Psoas muscle (tissue), 8 donors: Measurements from ENCODE around the gene HS3ST6. TPM values are rescaled to one million over a fixed set of nuclear protein-coding genes. Genes with fewer than 3 reads are reported as not detected.
A peak's percentile ranks its signal among the peaks of the same experiment; 100 is the strongest.

ENCODE experiments used
- ATAC-seq, 4 donors: fragments of 200-7000 bp; cut with Tn5 transposase; one replicate each; pipeline ENCODE4 v1.9.1; 2020; ENCODE audit warnings: moderate library complexity in 3 of 4, mild to moderate bottlenecking in 2 of 4
- DNase-seq, 2 donors: peaks; one replicate each; pipeline ENCODE4 v3.0.0-alpha.2; 2020
- H3K27ac ChIP-seq: fragments of 200-600 bp; one replicate; pipeline ENCODE4 v1.8.0; 2022
- H3K27me3 ChIP-seq, 3 donors: fragments of 200-600 bp in 1 of 3; one replicate each; pipeline versions ENCODE4 v1.6.1 to v1.8.0; 2013 to 2022; ENCODE audit warnings: low read length in 2 of 3, mild to moderate bottlenecking in 2 of 3, moderate library complexity in 1 of 3; ENCODE audit not compliant: insufficient read depth in 3 of 3
- H3K36me3 ChIP-seq, 2 donors: fragments of 200-600 bp in 1 of 2; one replicate each; pipeline versions ENCODE4 v1.6.1 to v1.8.0; 2013 to 2022; ENCODE audit warnings: low read depth in 1 of 2, mild to moderate bottlenecking in 1 of 2, moderate library complexity in 1 of 2; ENCODE audit not compliant: insufficient read depth in 1 of 2
- H3K4me1 ChIP-seq: fragments of 200-600 bp; one replicate; pipeline ENCODE4 v1.8.0; 2022
- H3K4me3 ChIP-seq: fragments of 200-600 bp; one replicate; pipeline ENCODE4 v1.8.0; 2022; ENCODE audit warnings: mild to moderate bottlenecking
- H3K9me3 ChIP-seq: fragments of 200-600 bp; one replicate; pipeline ENCODE4 v1.8.0; 2022
- CTCF ChIP-seq: fragments of 200-600 bp; IDR thresholded peaks from one replicate; pipeline ENCODE4 v1.8.0; 2022; ENCODE audit warnings: antibody characterized with exemption
- WGBS, 3 donors: extraction: QIAGEN DNeasy Blood & Tissue Kit; methylation state at CpG; one replicate each; pipeline versions ENCODE4 v1.1.6 to v1.1.7; 2013; 5-methylcytosine and 5-hydroxymethylcytosine counted together
- intact Hi-C, 2 donors: fragments of 100-400 bp; cut with DNase I; formaldehyde crosslinking; loops; one replicate each; pipeline versions ENCODE4 v1.11.0 to v1.14.2; 2022
- long read RNA-seq, 2 donors: library from polyadenylated mRNA; unstranded; transcript quantifications; one replicate each; pipeline ENCODE4 v2.0.0, GENCODE V29; 2021
- polyA plus RNA-seq, 3 donors: library from polyadenylated mRNA; stranded (reverse); fragments of 200-250 nt; gene quantifications; one replicate each; pipeline ENCODE4 v1.2.3, GENCODE V29; 2013
- total RNA-seq, 4 donors: library from RNA; stranded (reverse); fragmentation: NEBNext Ultra II Directional in 2 of 4; extraction: Animal tissue kit (Norgen Biotek cat#: 25700) in 2 of 4; gene quantifications; one replicate each; pipeline versions ENCODE4 v1.2.1 to v1.2.4, GENCODE V29; 2021 to 2023
- donor health status: healthy with polysubstance abuse.
- donor health status: DM: no; HTN: no; CAD: no; lungs with moderate emphysema.
- donor health status: Bipolar disorder and iron deficiency.
- donor health status: healthy.
- donor health status: DM: yes; HTN: yes; CAD: no.
- donor health status: DM: no; HTN: no; CAD: no.
- donor health status: DM: no; HTN: no; CAD: no.
- donor health status: DM: yes; HTN: yes; CAD: no.

Gene HS3ST6
- total RNA-seq = not detected
- polyA plus RNA-seq = not detected
- long read RNA-seq, donor 1 = 0 reads
- long read RNA-seq, donor 2 = 0 reads

DNA sequence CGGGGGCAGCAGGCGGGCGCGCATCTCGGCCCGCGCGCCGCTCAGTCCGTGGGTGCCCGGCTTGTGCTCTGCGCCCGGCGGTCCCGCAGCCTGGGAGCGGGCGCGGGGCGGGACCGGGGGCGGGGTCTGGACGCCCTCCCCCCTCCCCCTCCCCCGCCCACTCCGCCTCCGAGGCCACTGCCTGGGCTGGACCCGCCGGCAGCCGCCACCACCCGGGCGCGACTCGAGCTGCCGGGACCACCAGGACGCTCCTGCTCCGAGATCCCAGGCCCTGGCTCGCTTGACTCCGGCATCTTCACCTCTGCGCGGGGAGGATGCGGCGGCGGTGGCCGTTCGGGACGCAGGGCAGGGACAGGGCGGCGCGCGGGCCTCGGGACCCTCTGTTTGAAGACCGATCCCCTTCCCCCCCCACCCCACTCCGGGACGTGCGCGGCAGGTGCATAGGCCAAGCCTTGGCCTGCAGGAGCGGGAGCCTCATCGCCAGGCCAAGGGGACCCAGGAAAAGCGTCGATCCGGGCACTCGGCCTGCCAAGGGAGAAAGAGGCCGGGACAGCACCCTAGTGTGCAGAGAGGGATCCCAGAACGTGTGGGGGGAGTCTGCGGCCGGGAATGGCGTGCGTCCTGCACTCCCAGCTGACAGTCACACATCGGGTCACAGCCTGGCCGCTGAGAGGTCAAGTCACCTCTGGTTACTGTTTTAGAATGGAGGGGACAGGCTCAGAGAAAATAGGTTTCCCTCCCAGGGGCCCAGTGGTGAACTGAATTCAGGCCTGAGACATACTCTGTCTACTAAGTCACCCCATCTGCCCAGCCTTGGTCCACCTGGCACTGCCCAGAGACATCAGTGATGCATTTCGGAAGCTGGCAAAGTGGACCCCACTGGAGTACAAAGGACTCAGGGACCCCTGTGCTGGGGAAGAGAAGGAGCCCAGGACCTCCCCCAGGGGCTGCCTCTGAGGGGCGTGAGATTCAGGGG lies at the start of gene HS3ST6:
Gene HS3ST6 (minus strand): TSS at position 65 of the 976 bp plus-strand sequence. CDS start 92 bp downstream, outside the sequence.
- H3K4me3 ChIP-seq = no peak within 1 kb of the TSS
- no peak within 1 kb of the TSS for H3K27ac ChIP-seq
- DNase-seq (no peak), ATAC-seq (peak in 1 of 4 donors; percentile 19)
- intact Hi-C loops = no loop called here
- peaks cover 0 to 89% (median 32%) of the 10 kb centered on the region in 3 donors for H3K27me3 ChIP-seq
- H3K36me3 ChIP-seq = no peaks in the 10 kb centered on the region
- H3K9me3 ChIP-seq = no peaks in the 10 kb centered on the region
- no peaks in the 10 kb centered on the region for H3K4me1 ChIP-seq
- 3 to 6% (median 4%) methylated on average over 30 to 69 of the region's 71 CpGs for WGBS, 3 donors
- TF ChIP-seq CTCF = no peak

- ATAC-seq (no peak), DNase-seq (no peak)
- 94 to 98% (median 95%) methylated on average over 6 of the region's 6 CpGs for WGBS, 3 donors
- peaks cover 23% of the 10 kb centered on the region for H3K4me1 ChIP-seq
- H3K9me3 ChIP-seq = no peaks in the 10 kb centered on the region
- H3K4me3 ChIP-seq = peak within 1 kb of the TSS; percentile 78
- H3K27ac ChIP-seq = peak within 1 kb of the TSS; percentile 91
- H3K27me3 ChIP-seq = no peaks in the 10 kb centered on the region
- intact Hi-C loops = no loop called here
- peaks cover 0 to 25% of the 10 kb centered on the region in 2 donors for H3K36me3 ChIP-seq
- no peak for TF ChIP-seq CTCF
Measured at GRCh38 chr16:1966460-1966859, 48.2 kb upstream of the HS3ST6 start, which contains the start of gene RNF151. Gene RNF151, plus strand, starts transcription at chr16:1966856. Its CDS starts 26 bp downstream, at chr16:1966882.

DNA sequence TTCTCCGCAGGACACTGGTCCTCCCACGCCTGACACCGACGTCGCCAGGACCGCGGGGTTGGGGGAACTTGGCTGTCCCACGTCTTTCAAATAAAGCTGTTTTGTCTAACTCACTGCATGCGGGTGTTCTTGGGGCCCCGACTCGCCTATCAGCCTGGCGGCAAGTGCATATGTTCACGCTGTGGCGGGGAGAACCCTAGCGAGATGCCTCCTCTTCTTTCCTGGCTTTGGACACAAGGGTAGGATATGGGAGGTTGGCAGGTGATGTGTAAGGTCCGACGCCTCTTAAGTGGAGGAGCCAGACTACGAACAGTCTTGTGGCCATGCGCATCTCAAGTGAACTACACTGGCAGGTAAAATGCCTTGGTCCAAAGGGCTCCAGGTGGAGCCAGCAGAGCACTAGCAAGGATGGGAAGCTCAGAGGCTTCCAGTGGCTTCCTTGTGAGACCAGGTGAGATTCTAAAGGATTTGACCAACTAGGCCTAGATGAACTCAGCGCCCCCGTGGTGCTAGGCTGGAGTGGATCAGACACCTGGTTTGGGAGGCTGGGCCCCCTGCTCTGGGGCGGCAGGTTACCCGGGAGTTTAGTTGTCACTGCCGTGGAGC lies 47.3 kb upstream of the HS3ST6 start:
- no peaks in the 10 kb centered on the region for H3K9me3 ChIP-seq
- TF ChIP-seq CTCF = no peak
- peak overlapping the region; percentile 91 for H3K27ac ChIP-seq
- peak overlapping the region; percentile 78 for H3K4me3 ChIP-seq
- intact Hi-C loops = no loop called here
- DNase-seq (no peak), ATAC-seq (no peak)
- peaks cover 26% of the 10 kb centered on the region for H3K4me1 ChIP-seq
- no peaks in the 10 kb centered on the region for H3K27me3 ChIP-seq
- 20 to 22% (median 21%) methylated on average over 24 of the region's 24 CpGs for WGBS, 3 donors
- H3K36me3 ChIP-seq = peaks cover 0 to 32% of the 10 kb centered on the region in 2 donors

DNA sequence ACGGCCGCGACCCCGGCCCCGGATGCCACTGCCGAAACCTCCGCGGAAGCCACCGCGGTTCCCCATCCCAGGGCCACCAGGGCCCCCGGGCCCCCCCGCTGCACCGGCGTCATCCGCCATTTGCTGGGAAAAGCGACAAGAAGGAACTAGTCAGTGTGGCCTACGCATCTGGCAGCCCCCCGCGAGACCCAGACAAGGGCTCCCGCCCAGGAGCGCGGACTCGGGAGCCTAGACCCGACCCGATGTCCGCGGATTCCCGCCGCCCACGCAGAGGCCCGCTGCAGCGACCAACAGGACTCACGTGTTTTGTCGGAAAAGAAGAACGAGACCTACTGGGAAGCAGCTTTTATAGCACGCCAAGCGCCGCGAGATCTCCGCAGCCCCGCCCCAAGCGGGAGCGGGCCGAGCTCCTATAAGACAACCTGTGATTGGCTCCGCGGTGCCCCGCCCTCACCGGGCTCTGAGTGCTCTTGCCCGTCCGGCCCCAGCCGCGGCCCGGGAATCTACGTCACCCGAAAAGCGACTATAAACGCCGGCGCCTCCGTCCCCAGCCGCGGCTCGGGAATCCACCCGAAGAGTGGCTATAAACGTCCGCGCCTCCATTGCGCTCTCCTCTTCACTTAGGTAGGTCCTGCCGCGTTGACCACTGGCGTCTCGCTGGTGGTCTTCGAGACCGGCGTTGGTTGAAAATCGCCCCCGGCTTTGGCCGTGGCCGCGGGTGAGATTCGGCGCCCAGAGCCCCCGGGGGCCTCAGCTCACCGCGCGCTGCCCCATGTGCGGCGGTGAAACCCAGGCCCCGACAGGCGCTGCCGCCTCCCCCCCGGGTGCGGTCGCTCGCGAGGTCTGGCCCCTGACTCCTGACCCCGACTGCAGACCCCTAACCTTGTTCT lies 46.5 kb upstream of the HS3ST6 start, which contains the start of gene RPS2:
Gene RPS2 (minus strand): TSS at position 321 of the 890 bp plus-strand sequence. CDS start 201 bp downstream, at position 120.
- H3K36me3 ChIP-seq = peaks cover 0 to 32% of the 10 kb centered on the region in 2 donors
- no peaks in the 10 kb centered on the region for H3K9me3 ChIP-seq
- 0 to 1% (median 1%) methylated on average over 69 to 97 of the region's 97 CpGs for WGBS, 3 donors
- ATAC-seq (peak; percentile 94 to 97 (median 95)), DNase-seq (peak; percentile 99 to 100)
- TF ChIP-seq CTCF = no peak
- intact Hi-C loops = no loop called here
- peak within 1 kb of the TSS; percentile 78 for H3K4me3 ChIP-seq
- H3K27ac ChIP-seq = peak within 1 kb of the TSS; percentile 91
- H3K27me3 ChIP-seq = no peaks in the 10 kb centered on the region
- peaks cover 28% of the 10 kb centered on the region for H3K4me1 ChIP-seq
